HEK293T (cell line): ENCODE data around the gene ZNF536.

ENCODE experiments used
- CTCF ChIA-PET: fragments of 350-600 bp; formaldehyde crosslinking; extraction: SDS; loops from one replicate; lab custom pipeline; 2021; ENCODE audit warnings: antibody characterized with exemption, inconsistent platforms; lab: Yijun Ruan, JAX
- POLR2A ChIA-PET: fragments of 350-600 bp; formaldehyde crosslinking; extraction: SDS; loops from one replicate; lab custom pipeline; 2020; ENCODE audit warnings: antibody characterized with exemption, inconsistent platforms; lab: Yijun Ruan, JAX
- DNase-seq: peaks from one replicate; pipeline ENCODE4 v3.0.0; 2012; ENCODE audit warnings: mixed read lengths; ENCODE audit errors: extremely low spot score
- ARNT ChIP-seq: fragments of 450-650 bp; IDR thresholded peaks from 2 replicates; pipeline ENCODE4 v1.6.1; 2017; ENCODE audit warnings: mild to moderate bottlenecking
- BHLHE40 ChIP-seq: fragments of 450-650 bp; IDR thresholded peaks from 2 replicates; pipeline ENCODE4 v1.6.1; 2016; ENCODE audit warnings: mild to moderate bottlenecking, moderate library complexity, borderline replicate concordance
- CTBP1 ChIP-seq: fragments of 450-650 bp; IDR thresholded peaks from 2 replicates; pipeline ENCODE4 v1.6.1; 2016; ENCODE audit warnings: borderline replicate concordance
- ELF4 ChIP-seq: fragments of 450-650 bp; IDR thresholded peaks from 2 replicates; pipeline ENCODE4 v1.6.1; 2017; ENCODE audit warnings: antibody characterized with exemption
- FOXA1 ChIP-seq: fragments of 450-650 bp; IDR thresholded peaks from 2 replicates; pipeline ENCODE4 v1.6.1; 2016; ENCODE audit warnings: mild to moderate bottlenecking
- FOXK2 ChIP-seq: fragments of 450-650 bp; IDR thresholded peaks from 2 replicates; pipeline ENCODE4 v1.6.1; 2016; ENCODE audit warnings: mild to moderate bottlenecking
- FOXM1 ChIP-seq: fragments of 450-650 bp; IDR thresholded peaks from 2 replicates; pipeline ENCODE4 v1.6.1; 2017; ENCODE audit warnings: mild to moderate bottlenecking, borderline replicate concordance
- HDGF ChIP-seq: fragments of 450-650 bp; IDR thresholded peaks from 2 replicates; pipeline ENCODE4 v1.6.1; 2017; ENCODE audit warnings: antibody characterized with exemption, borderline replicate concordance
- L3MBTL2 ChIP-seq: fragments of 450-650 bp; conservative IDR thresholded peaks from 2 replicates; pipeline ENCODE4 v1.6.1; 2016; ENCODE audit warnings: mild to moderate bottlenecking
- LEF1 ChIP-seq: fragments of 450-650 bp; IDR thresholded peaks from 2 replicates; pipeline ENCODE4 v1.6.1; 2017; ENCODE audit warnings: mild to moderate bottlenecking, borderline replicate concordance
- NFRKB ChIP-seq: fragments of 450-650 bp; IDR thresholded peaks from 2 replicates; pipeline ENCODE4 v1.6.1; 2016; ENCODE audit warnings: mild to moderate bottlenecking, moderate library complexity
- SP1 ChIP-seq: fragments of 450-650 bp; IDR thresholded peaks from 2 replicates; pipeline ENCODE4 v1.6.1; 2017
- SUZ12 ChIP-seq: fragments of 450-650 bp; IDR thresholded peaks from 2 replicates; pipeline ENCODE4 v1.6.1; 2016; ENCODE audit warnings: mild to moderate bottlenecking
- TARDBP ChIP-seq: fragments of 450-650 bp; IDR thresholded peaks from 2 replicates; pipeline ENCODE4 v1.6.1; 2016
- ZNF384 ChIP-seq: fragments of 450-650 bp; IDR thresholded peaks from 2 replicates; pipeline ENCODE4 v1.6.1; 2016
- TF ChIP-seq, protein P1 (sequence below): fragments of 450-650 bp; IDR thresholded peaks from 2 replicates; pipeline ENCODE4 v1.6.1; 2016

Gene ZNF536

DNA sequence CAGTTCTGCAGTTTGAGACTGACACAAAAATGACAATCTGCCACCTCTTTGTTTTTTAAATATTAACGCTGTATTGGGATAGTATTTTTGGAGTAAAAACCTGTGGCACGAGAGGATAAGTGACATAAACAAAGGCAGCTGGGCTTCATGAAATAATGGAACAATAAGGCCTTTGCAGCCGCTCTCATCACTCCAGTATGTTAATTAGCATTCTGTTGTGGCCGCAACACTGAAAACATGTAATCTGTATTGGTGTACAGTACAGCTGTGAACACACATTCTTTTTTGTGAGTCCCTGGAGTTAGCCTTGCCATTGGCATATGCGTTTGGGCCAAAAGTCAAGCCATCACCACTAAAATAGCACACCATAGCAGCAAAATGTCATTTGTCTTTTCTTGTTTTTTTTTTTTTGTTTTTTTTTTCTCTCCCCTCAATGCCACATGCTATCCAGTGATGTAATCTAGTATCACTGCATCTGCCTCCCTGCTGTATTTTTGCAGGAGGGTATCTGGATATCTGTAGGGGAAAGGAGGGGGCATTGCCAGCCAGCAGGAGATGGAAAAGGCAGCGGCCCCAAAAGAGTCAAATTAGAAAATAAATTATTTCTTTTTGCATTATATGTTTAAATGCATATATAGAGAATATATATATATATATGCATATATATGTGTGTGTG lies 885 bp upstream of the ZNF536 start:
- ChIA-PET POLR2A (interaction anchor here (0.6 kb wide), 1 partner anchor 67 kb away, joined by 3 read pairs; no protein-coding TSS in a partner anchor), CTCF (no interaction called here)
- TF ChIP-seq FOXK2, result no peak
- no peak for TF ChIP-seq CTBP1
- no peak for TF ChIP-seq HDGF
- DNase-seq, result no peak

DNA sequence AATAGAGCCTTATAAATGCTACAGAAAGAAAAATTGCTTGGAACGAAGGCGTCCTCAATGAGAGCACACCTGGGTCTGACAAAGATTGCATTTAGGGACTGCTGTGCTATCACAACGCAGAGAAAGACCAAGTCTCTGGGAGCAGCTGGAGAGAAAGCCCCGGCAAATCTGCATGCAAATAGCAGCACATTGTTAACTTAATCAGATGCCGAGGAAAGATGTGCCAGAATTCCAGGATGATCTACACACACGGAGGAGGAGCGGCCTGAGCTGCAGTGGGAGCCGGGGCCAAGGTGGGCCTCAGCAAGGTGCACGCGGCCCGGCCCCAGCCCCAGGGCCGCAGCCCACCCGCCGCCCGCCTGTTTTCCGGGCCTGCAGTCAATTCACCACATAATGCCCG lies 1.4 kb downstream of the ZNF536 start:
- POLR2A ChIA-PET, result interaction anchor here (0.7 kb wide), 1 partner anchor 459 kb away, joined by 3 read pairs; no protein-coding TSS in a partner anchor
- DNase-seq, result no peak
- TF ChIP-seq L3MBTL2 (no peak), SP1 (no peak)
- CTCF ChIA-PET, result interaction anchor here (0.7 kb wide), 1 partner anchor 142 kb away, joined by 3 read pairs; no protein-coding TSS in a partner anchor

DNA sequence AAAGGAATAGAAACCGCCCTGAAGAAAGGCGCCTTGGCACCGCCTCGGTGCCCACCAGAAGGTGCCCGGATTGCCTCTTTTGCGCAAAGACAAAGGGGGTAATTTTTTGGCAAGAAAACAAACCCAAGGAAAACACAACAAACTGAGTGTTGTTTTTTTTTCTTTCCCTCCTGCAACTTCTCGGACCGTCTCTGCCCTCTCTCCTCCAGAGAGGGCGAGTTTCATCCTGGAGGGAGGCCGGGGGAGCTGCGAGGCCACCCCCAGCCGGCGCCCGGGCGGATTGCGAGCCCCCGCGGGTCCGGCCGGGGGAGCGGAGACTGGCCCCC lies 2.3 kb downstream of the ZNF536 start:
- no peak for TF ChIP-seq TARDBP
- TF ChIP-seq FOXA1, result no peak
- TF ChIP-seq SP1, result no peak
- no peak for TF ChIP-seq BHLHE40
- TF ChIP-seq HDGF, result no peak
- no peak for TF ChIP-seq ELF4
- TF ChIP-seq L3MBTL2, result no peak
- TF ChIP-seq FOXK2, result no peak
- TF ChIP-seq ZNF384, result no peak
- no peak for TF ChIP-seq LEF1
- ChIA-PET POLR2A (interaction anchor here (0.7 kb wide), 1 partner anchor 460 kb away, joined by 3 read pairs; no protein-coding TSS in a partner anchor), CTCF (interaction anchor here (0.7 kb wide), 1 partner anchor 267 kb away, joined by 3 read pairs; no protein-coding TSS in a partner anchor)
- DNase-seq, result no peak

DNA sequence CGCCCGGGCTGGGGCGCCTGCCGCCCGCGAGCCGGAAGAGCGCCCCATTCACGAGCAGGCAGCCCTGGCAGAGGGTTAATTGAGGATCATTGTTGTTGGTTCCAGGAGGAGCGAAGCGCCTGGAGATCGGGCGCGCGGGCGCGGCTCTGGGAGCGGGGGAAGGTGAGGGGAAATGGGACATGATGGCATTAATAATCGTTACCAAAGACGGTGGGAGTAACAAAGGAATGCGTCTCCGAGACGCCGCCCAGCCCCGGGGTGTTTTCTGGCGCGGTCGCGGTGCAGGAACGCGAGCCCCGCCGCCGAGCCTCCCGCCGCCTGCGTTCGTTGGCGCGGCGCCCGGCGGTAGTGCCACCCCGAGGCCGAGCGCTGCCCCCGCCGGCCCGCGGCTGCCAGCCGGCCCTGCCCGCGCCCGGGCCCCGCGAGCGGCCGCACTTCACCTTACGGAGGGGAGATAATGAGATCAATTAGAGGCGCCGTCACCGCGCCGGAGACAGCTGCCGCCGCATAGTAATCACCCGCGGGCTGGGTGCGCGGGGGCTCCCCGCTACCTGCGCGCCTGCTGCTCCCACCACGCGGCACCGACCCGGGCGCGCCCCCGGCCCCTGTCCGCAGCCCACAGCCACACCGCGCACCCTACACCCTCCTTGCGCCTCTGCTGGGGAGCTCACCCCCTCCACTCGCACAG lies 2.8 kb downstream of the ZNF536 start:
- TF ChIP-seq BHLHE40 (no peak), FOXA1 (no peak), NFRKB (no peak), ELF4 (no peak), TARDBP (no peak)
- TF ChIP-seq, protein P1, sequence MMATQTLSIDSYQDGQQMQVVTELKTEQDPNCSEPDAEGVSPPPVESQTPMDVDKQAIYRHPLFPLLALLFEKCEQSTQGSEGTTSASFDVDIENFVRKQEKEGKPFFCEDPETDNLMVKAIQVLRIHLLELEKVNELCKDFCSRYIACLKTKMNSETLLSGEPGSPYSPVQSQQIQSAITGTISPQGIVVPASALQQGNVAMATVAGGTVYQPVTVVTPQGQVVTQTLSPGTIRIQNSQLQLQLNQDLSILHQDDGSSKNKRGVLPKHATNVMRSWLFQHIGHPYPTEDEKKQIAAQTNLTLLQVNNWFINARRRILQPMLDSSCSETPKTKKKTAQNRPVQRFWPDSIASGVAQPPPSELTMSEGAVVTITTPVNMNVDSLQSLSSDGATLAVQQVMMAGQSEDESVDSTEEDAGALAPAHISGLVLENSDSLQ, result no peak
- ChIA-PET CTCF (no interaction called here), POLR2A (no interaction called here)
- peak; percentile 21 for DNase-seq

DNA sequence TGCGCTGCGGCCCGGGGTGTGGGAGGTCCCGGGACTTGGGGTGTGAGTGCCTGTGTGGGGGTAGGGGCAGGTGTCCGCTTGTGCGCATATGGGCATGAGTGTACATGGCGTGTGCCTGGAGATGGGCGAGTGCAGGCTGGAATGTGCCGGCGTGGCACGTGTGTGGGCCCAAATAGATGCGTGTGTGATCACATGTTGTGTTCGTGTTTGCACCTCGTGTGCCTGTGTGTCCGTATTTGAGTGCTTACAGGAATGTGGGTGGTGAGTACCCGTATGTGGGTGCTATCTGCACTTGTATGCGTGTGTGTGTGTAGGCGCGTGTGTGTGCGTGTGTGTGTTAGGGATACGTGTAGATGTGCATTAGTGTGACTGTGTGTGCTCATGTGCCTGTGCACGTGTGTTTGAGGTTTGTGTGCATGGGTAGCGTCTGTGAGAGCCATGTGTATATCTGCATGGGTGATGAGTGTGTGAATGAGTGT lies 3.4 kb downstream of the ZNF536 start:
- ChIA-PET POLR2A (no interaction called here), CTCF (no interaction called here)
- no peak for DNase-seq
- no peak for TF ChIP-seq SUZ12
- no peak for TF ChIP-seq FOXK2
- no peak for TF ChIP-seq ZNF384
- TF ChIP-seq, protein P1, result no peak
- no peak for TF ChIP-seq FOXA1
- TF ChIP-seq ELF4, result no peak
- TF ChIP-seq BHLHE40, result no peak
- TF ChIP-seq NFRKB, result no peak
- no peak for TF ChIP-seq ARNT
- no peak for TF ChIP-seq CTBP1

DNA sequence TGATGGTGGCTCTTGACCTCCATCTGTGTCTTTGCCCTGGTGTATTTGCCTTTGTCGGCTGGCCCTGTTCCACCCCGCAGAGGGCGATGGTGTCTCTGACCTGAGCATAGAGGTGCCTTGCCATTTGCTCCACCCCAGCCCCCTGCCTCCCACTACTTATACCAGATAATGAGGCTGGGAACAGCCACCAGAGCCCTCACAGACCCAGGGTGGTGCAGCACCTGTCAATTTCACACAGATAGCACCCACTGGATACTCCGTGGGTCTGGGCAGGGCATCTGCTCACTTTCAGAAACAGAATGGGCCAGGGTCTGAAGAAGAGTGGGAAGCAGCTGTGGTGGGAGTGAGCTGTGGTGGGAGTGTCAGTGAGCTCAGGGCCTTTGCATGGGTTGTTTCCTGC lies 4.1 kb downstream of the ZNF536 start:
- no peak for DNase-seq
- no peak for TF ChIP-seq SUZ12
- POLR2A ChIA-PET, result no interaction called here
- CTCF ChIA-PET, result no interaction called here

DNA sequence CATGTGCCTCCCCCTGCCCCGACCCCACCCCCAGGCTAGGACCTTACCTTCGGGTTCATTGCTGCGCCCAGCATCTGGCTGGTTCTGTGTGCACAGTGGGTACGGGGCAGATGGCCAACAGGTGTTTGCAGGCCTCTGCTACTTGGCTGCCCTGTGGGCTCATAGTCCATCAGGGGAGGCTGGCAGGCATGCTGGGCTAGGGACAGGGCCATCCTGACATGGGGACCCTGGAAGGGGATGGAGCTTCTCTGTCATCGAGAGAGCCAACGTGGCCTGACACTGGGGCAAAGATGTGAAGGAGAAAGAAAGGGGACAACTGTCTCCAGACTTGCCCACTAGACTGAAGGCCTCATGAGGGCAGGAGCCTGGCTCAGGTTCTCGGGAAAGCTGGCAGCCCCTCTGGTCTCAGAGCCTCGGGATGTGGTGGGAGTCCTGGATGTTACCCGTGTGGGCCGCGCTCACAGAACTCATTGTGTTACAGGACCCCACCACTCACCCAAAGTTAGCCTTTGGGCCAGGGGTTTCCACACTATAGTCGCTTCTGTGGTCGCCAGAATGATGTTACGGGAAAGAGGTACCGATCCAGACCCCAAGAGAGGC lies 4.7 kb downstream of the ZNF536 start:
- ChIA-PET POLR2A (interaction anchor here (0.6 kb wide), 1 partner anchor 287 kb away, joined by 3 read pairs; no protein-coding TSS in a partner anchor), CTCF (no interaction called here)
- TF ChIP-seq SUZ12 (no peak), ELF4 (no peak), ZNF384 (no peak), FOXM1 (no peak), NFRKB (no peak), TARDBP (no peak), HDGF (no peak), LEF1 (no peak), FOXK2 (no peak), L3MBTL2 (no peak)
- TF ChIP-seq, protein P1, result no peak

More for the DNA sequence above, 4.7 kb downstream of the ZNF536 start:
- DNase-seq, result no peak
